ENCODE data around the gene DLG2.

DNA sequence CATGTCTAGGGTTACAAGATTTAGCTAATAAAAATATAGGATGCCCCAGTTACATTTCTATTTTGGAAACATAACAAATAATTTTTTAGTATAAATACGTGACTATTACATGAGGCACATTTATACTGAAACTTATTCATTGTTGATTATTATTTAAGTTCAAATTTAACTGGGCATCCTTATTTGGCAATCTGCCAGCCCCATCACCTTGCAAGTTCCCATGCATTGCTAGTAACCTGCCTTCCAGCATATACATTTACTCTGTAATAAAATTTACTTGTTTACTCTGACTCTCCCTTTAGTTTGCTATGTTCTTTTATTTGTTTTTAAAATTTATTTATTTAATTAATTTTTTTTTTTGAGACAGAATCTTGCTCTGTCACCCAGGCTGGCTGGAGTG lies 1686.1 kb downstream of the DLG2 start:
- TF ChIP-seq EP300 (IDR thresholded peaks at IDR 0.05) (no peak), POLR2AphosphoS5 (IDR thresholded peaks at IDR 0.05) (no peak), POLR2A (IDR thresholded peaks at IDR 0.05) (no peak)
- TF ChIP-seq, protein P1, sequence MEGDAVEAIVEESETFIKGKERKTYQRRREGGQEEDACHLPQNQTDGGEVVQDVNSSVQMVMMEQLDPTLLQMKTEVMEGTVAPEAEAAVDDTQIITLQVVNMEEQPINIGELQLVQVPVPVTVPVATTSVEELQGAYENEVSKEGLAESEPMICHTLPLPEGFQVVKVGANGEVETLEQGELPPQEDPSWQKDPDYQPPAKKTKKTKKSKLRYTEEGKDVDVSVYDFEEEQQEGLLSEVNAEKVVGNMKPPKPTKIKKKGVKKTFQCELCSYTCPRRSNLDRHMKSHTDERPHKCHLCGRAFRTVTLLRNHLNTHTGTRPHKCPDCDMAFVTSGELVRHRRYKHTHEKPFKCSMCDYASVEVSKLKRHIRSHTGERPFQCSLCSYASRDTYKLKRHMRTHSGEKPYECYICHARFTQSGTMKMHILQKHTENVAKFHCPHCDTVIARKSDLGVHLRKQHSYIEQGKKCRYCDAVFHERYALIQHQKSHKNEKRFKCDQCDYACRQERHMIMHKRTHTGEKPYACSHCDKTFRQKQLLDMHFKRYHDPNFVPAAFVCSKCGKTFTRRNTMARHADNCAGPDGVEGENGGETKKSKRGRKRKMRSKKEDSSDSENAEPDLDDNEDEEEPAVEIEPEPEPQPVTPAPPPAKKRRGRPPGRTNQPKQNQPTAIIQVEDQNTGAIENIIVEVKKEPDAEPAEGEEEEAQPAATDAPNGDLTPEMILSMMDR (IDR thresholded peaks at IDR 0.05), result no peak
